NCI-H2196 treated with DMSO at 0.1 percent for 48 hours (cell line): ENCODE data around the gene PRPH.
"Not testable (repeated sequence)": the region's sequence is repeated elsewhere in the genome, so short reads cannot be mapped to it uniquely, and the experiment has no call there.

ENCODE experiments used
- DNase-seq: peaks from one replicate; lab custom pipeline; 2025; ENCODE audit not compliant: unreplicated experiment; lab: John Stamatoyannopoulos, UW

Gene PRPH

DNA sequence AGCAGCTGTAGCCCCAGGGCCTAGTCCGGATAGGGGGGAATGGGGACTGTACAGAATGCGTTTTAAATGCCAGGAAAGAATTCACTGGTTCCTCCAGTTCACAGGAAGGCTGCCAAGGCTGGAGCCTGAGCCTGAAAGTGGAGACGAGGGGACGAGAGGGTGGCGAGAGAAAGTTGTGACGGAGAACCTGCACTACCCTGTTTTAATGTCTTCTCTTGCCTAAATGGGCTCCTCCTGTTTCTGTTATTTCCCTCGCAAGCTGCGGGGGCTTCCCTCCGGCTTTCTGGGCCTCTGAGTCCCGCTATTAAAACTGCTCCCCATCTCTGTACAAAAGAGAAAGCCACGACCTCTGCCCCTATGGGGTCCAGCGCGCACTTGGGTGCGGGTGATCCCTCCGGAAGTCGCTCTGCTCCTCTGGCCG, 37.5 kb downstream of the PRPH start:
- DNase-seq, result no peak

DNA sequence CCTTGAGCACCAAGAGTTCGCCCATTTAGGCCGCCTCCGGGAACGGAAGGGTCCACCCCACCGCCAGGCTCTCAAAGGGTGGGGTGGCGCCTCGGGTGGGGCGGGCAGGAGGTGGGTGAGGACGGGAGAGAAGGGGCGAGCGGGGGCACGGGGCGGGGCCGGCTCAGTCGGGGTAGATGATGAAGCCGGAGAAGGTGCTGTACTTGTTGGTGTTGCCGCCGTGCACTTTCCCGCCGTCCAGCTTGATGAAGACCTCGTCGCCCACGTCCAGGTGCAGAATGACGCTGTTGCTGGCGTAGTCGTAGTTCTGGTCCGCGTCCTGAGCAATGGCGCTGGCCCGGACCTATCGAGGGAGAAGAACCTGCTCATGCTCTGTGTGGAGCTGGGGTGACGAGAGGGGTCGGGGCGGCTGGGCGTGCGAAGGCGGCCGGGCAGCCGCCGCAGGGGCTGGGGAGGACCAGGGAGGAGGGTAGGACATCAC, 38.0 kb downstream of the PRPH start:
- DNase-seq, result no peak

DNA sequence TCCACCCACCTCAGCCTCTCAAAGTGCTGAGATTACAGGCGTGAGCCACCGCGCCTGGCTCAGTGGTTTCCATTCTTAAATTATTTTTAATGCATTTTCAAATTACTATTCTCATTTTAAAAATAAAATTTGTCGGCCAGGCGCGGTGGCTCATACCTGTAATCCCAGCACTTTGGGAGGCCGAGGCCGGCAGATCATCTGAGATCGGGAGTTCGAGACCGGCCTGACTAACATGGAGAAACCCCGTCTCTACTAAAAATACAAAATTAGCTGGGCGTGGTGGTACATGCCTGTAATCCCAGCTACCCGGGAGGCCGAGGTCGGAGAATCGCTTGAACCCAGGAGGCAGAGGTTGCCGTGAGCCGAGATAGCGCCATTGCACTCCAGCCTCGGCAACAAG, 38.8 kb downstream of the PRPH start:
- DNase-seq, result not testable (repeated sequence)

DNA sequence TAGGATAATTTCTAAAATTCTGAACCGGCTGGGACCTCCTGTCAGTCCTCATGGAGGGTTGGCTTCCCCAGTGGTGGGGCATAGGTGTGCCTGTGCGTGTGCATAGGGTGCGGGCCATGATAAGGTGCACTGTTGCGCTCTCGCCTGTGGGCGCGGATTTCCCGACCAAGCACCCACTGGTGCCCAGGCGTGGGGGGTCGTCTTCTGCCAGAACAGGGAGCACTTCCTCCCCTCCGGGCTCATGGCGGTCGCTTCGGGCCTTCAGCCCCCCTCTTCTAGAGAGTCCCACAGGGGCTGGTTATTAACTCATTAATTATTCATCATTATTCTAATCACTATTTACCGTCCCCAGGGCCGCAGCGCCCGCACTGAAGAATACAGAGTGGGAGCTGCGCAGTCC, 39.3 kb downstream of the PRPH start:
- DNase-seq, result no peak

DNA sequence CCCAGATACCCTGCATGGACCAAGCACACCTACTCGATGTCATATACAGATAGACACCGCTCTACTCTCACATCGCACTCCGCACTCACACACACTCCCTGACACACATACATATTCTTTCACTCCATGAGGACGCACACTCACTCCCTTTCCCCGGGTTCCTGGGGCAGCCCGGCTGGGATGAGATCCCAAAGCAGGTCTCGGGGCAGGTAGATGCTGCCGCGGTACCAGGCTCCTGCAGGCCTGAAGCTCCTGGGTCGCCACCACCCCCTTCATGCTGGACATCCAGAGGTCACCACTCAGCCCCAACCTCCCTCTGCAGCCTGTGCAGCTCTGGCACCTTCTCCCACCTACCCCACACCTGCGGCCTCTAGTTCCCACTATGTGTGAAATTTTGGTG, 39.7 kb downstream of the PRPH start:
- no peak for DNase-seq

DNA sequence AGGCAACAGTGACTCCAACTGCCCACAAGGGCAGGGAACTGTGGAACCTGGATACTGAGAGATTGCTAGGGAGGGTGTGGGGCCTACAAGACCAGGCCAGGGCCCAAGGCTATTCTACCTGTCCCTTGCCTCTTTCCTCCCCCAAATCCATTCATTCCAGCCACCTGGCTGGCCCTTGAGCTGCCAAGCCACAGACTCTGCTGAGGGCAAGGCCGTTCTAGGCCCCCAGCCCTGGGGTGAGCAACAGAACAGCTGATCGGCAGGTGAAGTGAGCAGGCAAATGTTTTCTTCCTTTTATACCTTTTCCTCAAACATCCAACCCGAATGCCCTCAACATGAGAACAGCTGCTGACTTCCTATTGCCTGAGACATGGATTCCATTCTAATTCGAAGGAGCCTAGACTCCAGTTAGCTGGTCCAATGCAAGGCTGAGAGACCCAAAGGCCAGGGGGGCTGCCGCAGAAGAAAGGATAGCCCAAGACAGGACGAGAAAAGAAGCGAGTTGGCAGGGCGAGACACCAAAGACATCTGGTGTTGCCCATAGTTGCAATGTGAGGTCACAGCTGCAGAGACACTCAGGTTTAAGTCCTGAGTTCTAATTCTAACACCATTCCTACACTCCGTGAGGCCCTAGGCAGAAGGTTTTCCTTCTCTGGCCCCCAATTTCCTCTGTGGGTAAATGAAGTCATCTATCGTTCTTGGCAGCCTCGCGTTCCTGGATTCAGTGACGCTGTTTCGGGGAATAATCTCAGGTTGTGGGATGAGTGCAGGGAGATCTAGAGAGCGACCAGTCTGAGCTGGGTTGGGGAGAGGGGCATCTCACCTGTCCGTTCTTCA, 40.4 kb downstream of the PRPH start:
- no peak for DNase-seq

DNA sequence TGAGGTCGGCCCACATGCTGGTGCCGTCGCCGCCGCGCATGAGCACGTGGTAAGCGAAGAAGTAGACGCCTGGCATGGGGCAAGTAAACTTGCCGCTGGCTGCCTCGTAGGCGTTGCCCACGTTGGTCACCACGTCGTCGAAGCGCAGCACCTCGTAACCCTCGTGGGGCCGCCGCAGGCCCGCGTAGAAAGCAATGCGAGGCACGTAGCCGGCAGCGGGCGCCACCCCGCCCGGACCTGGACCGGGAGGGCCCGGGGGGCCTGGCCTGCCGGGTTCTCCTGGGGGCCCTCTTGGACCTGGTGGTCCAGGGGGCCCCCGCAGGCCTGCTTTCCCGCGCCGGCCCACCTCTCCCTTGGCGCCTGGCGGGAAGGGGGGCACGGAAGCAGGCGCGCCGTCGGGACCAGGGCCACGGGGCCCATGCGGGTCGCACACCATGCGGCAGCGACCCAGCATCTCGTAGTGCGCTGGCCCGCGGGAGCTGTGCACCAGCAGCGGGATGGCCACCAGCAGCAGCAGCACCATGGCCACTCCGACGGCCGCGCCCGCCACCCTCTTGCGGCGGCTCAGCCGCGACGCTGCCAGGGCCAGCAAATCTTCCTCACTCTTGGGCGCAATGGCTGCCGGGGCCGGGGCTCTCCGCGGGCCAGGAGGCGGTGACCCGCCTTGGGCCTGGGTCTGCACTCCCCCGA, 41.2 kb downstream of the PRPH start:
- no peak for DNase-seq

DNA sequence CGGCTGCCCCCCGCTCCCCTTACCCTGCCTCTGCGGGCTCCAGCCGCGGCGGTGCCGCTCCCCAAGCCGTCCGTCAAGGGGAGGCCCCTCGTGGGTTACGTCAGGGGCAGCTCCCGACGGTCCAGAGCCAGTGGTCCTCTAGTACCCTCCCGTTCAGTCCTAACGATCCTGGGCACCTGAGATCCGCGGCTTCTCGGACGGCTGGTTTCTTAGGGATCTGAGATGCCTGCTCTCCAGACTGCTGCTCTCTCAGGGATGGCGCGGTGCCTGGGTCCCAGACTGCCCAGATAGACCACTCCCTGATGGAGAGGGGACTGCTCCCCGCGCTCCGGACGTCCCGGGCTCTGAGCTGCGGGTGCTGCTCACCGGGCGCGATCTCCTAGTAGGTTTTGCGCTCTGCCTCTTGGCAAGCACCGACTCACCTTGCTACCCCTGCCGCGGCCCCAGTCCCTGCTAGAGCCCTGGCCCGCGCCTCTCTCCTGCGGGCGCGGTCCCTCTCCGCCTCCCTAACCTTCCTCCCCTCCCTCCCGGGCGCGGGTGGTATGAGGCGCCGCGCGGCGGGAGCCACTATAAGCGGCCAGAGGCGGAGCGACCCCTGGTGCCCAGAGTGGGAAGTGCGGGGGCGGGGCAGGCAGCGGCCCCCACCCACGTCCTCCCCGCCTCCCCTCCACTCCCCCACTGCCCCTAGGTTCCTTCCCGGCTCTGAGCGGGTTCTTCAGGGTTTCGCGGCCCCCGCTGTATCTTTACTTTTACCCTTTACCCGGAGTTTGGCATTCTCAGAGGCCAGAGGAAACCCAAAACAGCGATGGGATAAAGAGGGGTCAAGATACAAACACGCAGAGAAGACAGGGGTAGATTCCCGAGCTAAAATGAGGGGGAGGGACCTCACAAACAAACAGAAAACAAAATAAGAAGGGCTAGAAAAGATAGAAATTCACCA, 42.0 kb downstream of the PRPH start, which contains the start of gene C1QL4:
C1QL4 (minus strand) TSS at position 544 of the 940 bp plus-strand sequence. CDS start 711 bp downstream, outside the sequence.
- peak; percentile 42 for DNase-seq

DNA sequence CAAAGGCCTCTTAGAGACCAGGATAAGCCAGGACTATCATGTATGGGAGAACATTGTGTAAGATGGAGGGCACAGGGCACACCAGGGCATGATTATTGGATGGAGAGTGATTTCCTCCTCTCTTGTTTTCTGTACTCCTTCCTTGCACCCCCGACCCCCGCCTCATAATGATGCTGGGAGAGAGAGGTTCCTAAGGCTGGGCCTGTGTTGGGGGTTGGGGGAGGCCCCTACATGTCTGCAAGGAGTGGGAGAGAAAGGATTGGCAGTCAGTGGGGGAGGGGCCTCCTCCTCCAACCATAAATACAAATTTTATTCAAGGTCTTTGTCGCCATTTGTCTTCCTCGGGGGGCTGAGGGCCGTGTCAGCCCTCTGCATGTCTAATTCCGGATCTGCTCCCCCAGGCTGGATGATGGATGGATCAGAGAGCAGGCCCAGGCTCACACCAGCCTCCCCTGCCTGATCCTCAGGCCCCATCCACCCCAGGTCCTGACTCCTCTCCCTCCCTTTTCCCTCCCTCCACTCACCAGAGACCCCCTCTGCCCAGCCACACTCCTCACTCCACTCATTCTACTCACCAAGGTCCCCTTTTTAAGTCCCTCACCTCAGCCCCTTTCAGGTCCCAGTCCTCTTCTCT, 44.0 kb downstream of the PRPH start:
- no peak for DNase-seq

DNA sequence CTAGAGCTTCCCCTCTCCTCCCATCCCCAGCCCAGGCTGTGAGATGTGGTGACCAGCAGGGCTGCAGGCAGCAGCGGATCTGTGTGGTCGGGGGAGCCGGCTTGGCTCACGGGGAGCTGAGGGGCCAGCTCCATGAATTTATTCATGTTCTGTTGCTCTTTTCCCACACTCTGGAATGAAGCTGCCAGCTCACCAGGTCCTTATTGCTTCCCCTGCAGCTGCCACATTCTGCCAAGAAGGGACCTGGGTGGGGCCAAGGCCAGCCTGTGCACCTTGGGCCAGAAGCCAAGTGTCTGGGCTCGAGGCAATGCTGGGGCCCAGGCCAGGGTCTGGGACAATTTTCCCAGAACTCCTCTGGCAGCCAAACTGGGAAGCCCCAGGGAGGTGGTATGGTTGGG, 44.5 kb downstream of the PRPH start:
- DNase-seq, result no peak

DNA sequence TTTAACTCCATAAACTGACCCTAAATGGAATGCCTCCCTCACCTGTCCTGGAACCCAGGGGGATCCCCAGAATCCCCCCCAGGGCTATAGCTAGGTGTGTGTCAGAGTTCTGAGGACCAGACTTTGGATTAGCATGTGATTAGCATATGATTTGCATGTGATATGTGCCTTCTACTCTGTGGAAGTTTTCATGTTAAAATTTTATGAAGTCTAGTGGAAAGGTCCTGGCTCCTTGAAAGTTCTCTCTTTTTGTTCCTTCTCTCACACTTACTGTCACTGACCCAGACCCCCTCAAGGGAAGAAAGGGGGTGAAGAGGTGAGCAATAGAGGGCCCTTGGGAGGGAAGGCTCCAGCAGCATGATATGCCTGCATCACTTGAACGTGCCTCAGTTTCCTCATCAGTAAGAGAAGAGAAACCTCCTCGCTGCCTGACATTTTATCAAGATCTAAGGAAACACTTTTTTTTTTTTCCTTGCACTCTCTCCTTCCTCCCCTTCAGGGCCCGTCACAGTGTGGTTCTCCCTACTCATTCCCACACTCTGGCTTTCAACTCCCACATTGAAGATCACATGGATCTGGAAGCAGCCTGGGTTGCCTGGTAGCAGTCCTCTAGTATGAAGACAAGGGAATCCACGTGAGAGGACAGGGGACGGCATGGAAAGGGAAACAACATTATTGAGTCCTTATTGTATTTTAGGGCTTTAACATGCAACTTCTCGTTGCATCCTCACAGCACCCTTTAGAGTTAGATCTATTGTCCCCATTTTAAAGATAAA, 45.3 kb downstream of the PRPH start:
- DNase-seq, result no peak

DNA sequence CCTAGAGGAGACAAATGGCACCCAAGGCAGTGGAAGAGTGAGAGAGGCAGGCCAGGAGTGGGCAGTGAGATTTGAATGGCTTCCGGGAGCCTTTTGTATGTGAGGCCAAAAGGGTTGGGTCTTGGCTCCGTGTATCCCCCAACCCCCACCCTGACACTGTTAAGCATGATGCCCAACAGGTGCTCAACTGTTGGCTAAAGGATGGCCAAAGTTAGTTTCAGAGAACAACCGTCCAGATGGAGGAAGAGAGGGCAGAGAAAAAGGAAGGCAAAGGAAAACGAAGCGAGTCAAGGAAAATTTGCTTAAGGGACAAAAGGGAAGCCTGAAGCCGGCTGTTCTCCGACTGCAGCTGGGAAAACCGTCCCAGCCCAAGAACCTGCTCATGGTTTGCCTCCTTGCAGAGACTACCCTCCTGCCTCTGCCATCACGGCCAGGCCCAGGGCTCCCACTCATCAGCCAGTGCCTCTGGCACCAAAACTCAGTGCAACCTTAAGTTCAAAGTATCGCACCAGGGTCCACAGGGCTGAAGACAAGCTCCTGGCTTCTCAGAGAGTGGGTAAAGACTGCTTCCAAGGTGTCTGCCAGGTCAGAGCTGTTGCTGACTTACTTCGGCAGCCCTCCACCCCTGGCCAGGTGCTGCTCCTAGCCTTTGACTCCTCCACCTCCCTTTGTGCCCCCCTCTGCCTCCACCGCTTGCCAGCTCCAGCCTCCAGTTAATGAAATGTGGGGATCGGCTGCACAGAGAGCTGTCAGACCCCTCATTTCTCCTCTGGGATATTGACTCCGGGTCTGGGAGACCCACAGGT, 46.2 kb downstream of the PRPH start:
- DNase-seq, result no peak

DNA sequence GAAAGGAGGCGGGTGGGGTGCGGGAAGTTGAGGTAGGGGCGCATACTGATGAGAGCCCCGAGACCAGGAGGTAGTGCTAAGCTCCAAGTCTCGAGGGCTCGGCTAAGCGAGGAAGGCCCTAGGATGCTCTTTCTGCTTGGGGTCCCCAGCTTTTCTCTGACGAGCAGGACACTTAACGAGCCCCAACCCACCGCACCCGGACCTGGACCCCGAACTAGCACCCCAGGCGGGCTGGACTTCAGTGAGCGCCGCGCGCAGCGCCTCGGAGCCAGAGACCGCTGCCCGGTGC, 46.8 kb downstream of the PRPH start:
- no peak for DNase-seq

DNA sequence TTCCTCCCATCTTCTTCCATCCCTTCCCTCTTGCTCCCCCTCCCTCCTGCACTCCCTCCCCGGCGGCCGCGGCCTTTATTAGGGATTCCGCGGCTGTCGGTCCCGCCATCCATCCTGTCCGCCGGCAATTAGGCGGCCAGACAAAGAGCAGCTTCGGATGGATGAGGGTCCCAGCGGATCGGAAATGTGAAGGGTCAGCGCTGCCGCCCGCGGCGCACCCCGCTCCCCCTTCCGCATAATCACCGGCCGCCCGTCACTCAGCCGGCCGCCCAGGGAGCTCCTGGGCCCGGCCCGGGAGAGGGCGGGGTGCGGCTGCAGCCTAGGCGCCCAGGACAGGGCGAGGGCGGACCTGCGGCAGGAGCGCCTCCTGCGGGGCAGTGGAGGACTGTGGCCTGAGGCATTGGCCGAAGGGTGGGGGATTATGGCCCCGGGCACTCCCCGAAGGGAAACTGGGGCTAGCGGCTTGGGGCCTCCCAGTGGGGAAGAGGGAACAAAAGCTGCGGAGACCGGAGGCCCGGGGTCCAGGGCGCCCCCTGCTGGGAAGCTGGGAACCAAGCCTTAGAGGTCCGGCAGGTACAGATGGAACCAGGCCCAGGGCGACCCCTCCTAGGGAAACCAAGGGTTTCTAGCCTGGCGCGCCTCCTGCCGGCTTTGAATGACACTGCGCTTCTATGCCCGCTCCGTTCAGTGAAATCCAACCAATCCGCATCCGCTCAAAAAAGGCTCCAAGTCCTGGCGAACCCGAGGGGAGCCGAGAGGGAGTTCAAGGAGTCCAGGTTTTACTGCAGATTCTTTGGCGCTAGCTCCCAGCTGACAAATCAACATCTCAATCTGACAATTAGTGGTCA, 47.3 kb downstream of the PRPH start:
- peak; percentile 64 for DNase-seq

DNA sequence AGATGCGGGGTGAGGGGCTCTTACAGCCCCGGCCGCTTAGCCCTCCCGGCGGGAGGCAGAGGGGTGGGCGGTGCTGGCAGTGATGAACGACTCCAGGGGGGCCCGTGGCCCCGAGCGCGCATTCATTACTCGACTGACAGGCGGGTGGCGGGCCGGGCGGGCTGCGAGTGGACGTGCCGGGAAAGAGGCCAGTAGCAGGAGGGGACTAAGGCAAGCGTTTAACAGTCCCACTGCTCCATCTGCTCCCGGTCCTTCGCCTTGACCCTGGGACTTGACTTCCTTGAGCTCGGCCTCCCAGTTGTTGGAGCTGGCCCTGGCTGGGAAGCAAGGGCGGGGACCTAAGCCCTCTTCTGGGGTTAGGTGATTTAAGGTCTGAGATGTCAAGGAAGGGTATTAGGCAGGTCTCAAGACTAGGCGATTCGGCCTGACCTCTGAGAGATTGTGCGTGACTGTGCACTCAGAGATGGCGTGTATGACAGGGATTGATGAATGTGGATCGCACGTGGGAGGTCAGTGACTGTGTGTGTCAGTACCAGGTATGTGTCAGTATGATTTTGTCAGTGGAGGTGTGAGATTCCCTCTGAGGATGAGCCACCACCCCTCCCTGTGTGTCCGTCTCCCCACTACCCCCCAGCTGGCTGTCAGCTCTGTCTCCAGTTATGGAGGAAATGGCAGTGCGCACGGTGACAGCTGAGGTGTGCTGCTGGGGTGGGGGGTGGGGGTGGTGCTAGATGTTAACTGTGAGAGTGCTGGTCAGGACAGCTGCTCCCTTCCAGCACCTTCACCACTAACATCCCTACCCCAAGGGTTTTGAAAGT, 48.2 kb downstream of the PRPH start:
- DNase-seq, result no peak

DNA sequence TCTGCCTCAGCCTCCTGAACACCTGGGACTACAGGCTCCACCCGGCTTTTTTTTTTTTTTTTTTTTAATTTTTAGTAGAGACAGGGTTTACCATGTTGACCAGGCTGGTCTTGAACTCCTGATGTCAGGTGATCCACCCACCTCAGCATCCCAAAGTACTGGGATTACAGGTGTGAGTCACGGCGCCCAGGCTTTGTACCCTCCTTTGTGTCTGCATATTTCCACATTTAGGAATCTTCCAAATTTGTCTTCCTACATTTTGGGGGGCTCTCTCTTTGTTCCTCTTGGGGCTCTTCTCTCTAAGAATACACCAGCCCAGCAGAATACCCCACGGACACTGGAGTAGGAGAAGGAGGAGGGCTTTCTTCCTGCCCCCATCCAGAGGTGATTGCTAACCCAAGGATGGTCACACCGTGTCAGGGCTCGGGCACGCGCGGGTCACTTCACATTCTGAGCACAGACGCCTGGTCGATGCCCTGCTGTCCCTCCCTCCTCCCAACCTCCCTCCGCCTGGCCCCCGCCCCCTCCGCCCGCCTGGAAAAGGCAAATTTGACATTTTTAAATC, 49.6 kb downstream of the PRPH start:
- DNase-seq, result no peak
